ENCODE data around the gene KRTAP5-2. TPM values are rescaled to one million over a fixed set of nuclear protein-coding genes. Genes with fewer than 3 reads are reported as not detected.

KRTAP5-2 gene, protein sequence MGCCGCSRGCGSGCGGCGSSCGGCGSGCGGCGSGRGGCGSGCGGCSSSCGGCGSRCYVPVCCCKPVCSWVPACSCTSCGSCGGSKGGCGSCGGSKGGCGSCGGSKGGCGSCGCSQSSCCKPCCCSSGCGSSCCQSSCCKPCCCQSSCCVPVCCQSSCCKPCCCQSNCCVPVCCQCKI
- not detected in 2 replicates for total RNA-seq

DNA sequence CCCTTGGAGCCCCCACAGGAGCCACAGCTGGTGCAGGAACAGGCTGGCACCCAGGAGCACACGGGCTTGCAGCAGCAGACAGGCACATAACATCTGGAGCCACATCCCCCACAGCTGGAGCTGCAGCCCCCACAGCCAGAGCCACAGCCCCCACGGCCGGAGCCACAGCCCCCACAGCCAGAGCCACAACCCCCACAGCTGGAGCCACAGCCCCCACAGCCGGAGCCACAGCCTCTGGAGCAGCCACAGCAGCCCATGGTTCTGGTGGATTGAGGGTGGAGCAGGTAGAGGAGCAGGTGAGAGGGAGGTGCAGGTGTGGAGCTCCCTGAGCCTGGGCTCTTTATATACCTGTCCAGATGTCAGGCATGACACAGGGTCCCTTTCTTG is at the start of gene KRTAP5-2:
Gene KRTAP5-2 (minus strand): TSS at position 301 of the 387 bp plus-strand sequence. CDS start 44 bp downstream, at position 257.

DNA sequence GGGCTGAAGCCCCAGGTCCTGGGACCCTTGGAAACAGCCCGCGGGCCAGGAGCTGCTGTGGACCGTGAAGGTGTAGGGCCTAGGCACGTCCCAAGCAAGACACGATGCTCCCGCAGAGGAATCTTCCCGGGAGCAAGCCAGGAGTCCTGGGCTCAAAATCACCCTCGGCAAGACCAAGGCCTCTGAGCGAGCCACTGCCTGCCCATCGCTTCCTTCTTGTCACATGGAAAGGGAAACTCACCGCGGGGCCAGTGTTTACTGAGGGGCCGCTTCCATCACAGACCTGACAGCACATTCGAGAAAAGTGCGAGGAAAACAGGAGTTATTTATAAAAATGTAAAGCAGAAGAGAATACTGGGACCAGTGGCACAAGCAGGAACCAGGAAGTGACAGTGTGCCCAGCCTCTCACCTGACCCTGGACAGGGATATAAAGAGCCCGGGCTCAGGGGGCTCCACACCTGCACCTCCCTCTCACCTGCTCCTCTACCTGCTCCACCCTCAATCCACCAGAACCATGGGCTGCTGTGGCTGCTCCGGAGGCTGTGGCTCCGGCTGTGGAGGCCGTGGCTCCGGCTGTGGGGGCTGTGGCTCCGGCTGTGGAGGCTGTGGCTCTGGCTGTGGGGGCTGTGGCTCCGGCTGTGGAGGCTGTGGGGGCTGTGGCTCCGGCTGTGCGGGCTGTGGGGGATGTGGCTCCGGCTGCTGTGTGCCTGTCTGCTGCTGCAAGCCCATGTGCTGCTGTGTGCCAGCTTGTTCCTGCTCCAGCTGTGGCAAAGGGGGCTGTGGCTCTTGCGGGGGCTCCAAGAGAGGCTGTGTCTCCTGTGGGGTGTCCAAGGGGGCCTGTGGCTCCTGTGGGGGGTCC is 31.5 kb upstream of the KRTAP5-2 start, which contains the start of gene KRTAP5-5:
Gene KRTAP5-5 (plus strand): TSS at position 450 of the 860 bp plus-strand sequence. CDS start 66 bp downstream, at position 516.

DNA sequence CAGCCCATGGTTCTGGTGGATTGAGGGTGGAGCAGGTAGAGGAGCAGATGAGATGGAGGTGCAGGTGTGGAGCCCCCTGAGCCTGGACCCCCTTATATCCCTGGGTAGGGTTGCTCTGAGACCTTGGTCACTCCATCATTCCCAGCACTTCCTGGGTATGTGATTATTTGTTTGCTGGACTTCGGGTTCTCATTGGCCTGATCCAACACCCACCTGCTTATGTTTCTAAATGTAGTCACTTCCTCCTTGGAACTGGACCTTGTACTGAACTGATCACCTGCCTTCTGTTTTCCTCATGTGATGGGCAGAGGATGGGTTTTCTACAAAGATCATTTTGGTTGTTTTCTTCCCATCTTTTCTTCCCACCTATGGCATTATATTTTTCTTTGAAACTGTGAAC is 24.0 kb upstream of the KRTAP5-2 start, which contains the start of gene KRTAP5-4:
Gene KRTAP5-4 (minus strand): TSS at position 53 of the 400 bp plus-strand sequence. CDS start 45 bp downstream, at position 8.

DNA sequence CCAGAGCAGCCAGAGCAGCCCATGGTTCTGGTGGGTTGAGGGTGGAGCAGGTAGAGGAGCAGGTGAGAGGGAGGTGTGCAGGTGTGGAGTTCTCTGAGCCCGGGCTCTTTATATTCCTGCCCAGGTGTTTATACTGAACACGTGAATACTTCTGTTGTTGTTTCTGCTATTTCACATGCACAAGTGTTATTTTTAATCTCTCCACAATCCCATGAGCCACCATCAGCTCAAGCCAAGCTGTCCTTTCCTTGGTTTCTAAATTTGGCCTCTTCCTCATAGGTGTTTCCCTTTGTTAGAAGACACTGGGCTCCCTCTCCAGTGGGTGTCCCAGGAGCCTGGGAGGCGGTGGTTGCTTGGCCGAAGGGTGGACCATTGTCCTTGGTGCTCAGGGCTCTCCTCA is 10.3 kb upstream of the KRTAP5-2 start, which contains the start of gene KRTAP5-3:
Gene KRTAP5-3 (minus strand): TSS at position 101 of the 400 bp plus-strand sequence. CDS start 78 bp downstream, at position 23.

DNA sequence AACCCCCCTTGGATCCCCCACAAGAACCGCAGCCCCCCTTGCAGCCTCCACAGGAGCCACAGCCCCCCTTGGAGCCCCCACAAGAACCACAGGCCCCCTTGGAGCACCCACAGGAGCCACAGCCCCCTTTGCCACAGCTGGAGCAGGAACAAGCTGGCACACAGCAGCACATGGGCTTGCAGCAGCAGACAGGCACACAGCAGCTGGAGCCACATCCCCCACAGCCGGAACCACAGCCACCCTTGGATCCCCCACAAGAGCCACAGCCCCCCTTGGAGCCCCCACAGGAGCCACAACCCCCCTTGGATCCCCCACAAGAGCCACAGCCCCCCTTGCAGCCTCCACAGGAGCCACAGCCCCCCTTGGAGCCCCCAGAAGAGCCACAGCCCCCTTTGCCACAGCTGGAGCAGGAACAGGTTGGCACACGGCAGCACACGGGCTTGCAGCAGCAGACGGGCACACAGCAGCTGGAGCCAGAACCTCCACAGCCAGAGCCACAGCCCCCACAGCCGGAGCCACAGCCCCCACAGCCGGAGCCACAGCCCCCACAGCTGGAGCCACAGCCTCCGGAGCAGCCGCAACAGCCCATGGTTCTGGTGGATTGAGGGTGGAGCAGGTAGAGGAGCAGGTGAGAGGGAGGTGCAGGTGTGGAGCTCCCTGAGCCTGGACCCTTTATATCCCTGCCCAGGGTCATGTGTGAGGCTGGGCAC is 13.3 kb downstream of the KRTAP5-2 start, which contains the start of gene KRTAP5-1:
Gene KRTAP5-1 (minus strand): TSS at position 623 of the 710 bp plus-strand sequence. CDS start 34 bp downstream, at position 589.

DNA sequence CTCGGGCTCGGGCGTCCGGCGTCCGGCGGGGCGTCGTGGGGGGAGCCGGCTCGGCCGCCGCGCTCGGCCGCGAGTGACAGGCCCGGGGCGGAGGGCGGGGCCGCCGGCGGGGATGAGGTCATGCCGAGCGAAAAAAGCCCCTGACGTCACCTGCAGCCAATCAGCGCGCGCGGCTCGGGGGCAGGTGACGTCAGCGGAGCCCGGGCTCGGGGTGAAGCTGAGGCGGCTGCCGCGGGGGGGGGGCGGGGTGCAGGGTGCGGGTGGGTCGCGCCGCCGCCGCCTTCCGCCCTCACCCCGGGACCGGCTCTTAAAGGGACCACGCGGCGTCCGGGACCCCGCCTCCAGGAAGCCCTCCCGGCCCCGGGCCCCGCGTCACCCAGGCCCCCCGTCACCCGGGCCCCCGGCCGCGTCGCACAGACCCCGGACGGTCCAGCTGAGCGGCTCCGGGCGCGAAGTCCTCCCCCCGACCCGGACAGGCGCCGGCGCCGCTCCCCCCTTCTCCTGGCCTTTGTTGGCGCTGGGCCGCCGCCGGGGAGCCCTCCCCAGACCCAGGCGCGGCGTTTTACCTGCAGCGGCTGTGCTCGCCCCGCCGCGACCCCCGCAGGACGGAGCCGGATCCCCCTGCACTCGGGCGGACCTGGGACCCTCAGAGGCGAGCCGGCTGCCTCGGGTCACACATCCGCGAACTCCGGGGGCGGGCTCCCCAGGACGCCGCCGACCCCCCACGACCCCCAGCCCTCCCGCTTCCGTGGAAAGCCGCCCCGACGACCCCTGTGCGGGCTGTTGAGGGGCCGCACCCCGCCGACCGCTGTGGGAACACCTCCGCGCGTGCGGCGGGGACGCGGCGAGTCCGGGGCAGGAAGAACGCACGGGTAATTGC is 25.7 kb downstream of the KRTAP5-2 start, which contains the start of gene DUSP8:
Gene DUSP8 (minus strand): TSS at position 75 of the 880 bp plus-strand sequence. CDS start 6,445 bp downstream, outside the sequence.

Other genes starting within 250 kb of the KRTAP5-2 start
- 0.25 and 0.33 TPM in 2 replicates for gene BRSK2, start 208.4 kb downstream of the KRTAP5-2 start, total RNA-seq
- 14.8 and 25.4 TPM in 2 replicates for gene MOB2, start 111.5 kb downstream of the KRTAP5-2 start, total RNA-seq
- gene DUSP8, start 26.0 kb downstream of the KRTAP5-2 start, total RNA-seq, result 5.7 and 8.4 TPM in 2 replicates
- not detected in 2 replicates for gene KRTAP5-1, start 13.0 kb downstream of the KRTAP5-2 start, total RNA-seq
- not detected in 2 replicates for gene KRTAP5-3, start 10.2 kb upstream of the KRTAP5-2 start, total RNA-seq
- not detected in 2 replicates for gene KRTAP5-4, start 23.8 kb upstream of the KRTAP5-2 start, total RNA-seq
- not detected in 2 replicates for gene KRTAP5-5, start 31.5 kb upstream of the KRTAP5-2 start, total RNA-seq
- gene KRTAP5-6, start 98.9 kb upstream of the KRTAP5-2 start, total RNA-seq, result not detected in 2 replicates
- gene IFITM10, start 152.3 kb upstream of the KRTAP5-2 start, total RNA-seq, result 2.9 TPM in 1 of 2 replicates, not detected in the other
- gene CTSD, start 165.6 kb upstream of the KRTAP5-2 start, total RNA-seq, result 202 and 1,024 TPM in 2 replicates
- 2.0 TPM in 1 of 2 replicates, not detected in the other for gene SYT8, start 236.7 kb upstream of the KRTAP5-2 start, total RNA-seq
- gene TNNI2, start 240.7 kb upstream of the KRTAP5-2 start, total RNA-seq, result not detected in 2 replicates

Measured in mesangial cell (primary cell).